Endothelial cell of umbilical vein (primary cell): ENCODE data around the gene ZBTB7C. TPM values are rescaled to one million over a fixed set of nuclear protein-coding genes. Genes with fewer than 3 reads are reported as not detected.

ENCODE experiments used
- BruUV-seq: library from RNA; stranded (reverse); fragments of 400-500 nt; replicated peaks from 2 replicates; lab custom pipeline; 2021; lab: Mats Ljungman, UMichigan
- CTCF ChIA-PET: fragments of 300-600, 350-600 bp; sonication (Branson Sonifier 250); formaldehyde crosslinking; loops from one replicate; lab custom pipeline; 2021; ENCODE audit warnings: antibody characterized with exemption, inconsistent platforms; lab: Charles Lee
- POLR2A ChIA-PET: fragments of 300-600, 350-600 bp; sonication (Branson Sonifier 250); formaldehyde crosslinking; loops from one replicate; lab custom pipeline; 2021; ENCODE audit warnings: antibody characterized with exemption, inconsistent platforms; lab: Charles Lee
- DNase-seq: peaks from one replicate; pipeline ENCODE4 v3.0.0-alpha.2; 2011; ENCODE audit warnings: low read depth, low spot score
- FAIRE-seq: peaks from 2 replicates; lab custom pipeline; 2011; peaks lifted over from hg19 to GRCh38; lab: Jason Lieb, UNC
- H2AFZ ChIP-seq: 2 replicates; pipeline ENCODE4 v1.6.0; 2012; ENCODE audit warnings: low read depth, low read length, control low read depth, inconsistent platforms
- H3K27ac ChIP-seq: 2 replicates; pipeline ENCODE4 v1.5.1; 2011; ENCODE audit warnings: low read depth, mild to moderate bottlenecking, control low read depth, low read length, moderate library complexity; ENCODE audit not compliant: insufficient read depth
- H3K27me3 ChIP-seq, 2 experiments: 2 replicates each; pipeline versions ENCODE4 v1.6.0 to v1.6.1; 2011; ENCODE audit warnings: low read length in 2 of 2, mixed read lengths in 1 of 2; ENCODE audit not compliant: control insufficient read depth in 2 of 2, insufficient read depth in 2 of 2
- H3K36me3 ChIP-seq, 2 experiments: 2 replicates in 1 of 2; 3 replicates in 1 of 2; pipeline ENCODE4 v1.5.1; 2011; ENCODE audit warnings: low read length in 2 of 2, mild to moderate bottlenecking in 1 of 2, moderate library complexity in 1 of 2; ENCODE audit not compliant: control insufficient read depth in 2 of 2, insufficient read depth in 2 of 2; ENCODE audit errors: extremely low read depth in 1 of 2
- H3K4me1 ChIP-seq: 3 replicates; pipeline ENCODE4 v1.5.1; 2011; ENCODE audit warnings: mild to moderate bottlenecking, low read length; ENCODE audit not compliant: control insufficient read depth, insufficient read depth; ENCODE audit errors: extremely low read depth
- H3K4me2 ChIP-seq: 2 replicates; pipeline ENCODE4 v1.6.1; 2011; ENCODE audit warnings: low read length, control low read depth, mixed read lengths; ENCODE audit not compliant: insufficient read depth
- H3K4me3 ChIP-seq, 3 experiments: fragments of 200-600 bp in 1 of 3; sonication (generic), shearing (Covaris generic) in 1 of 3; replicated peaks in 1 of 3; 2 replicates each; pipeline ENCODE4 v1.5.1; 2011 to 2016; ENCODE audit warnings: control low read depth in 3 of 3, low read length in 3 of 3, mild to moderate bottlenecking in 2 of 3, inconsistent platforms in 1 of 3, low read depth in 1 of 3, moderate library complexity in 1 of 3; ENCODE audit not compliant: insufficient read depth in 1 of 3
- H3K79me2 ChIP-seq: 2 replicates; pipeline ENCODE4 v1.6.0; 2012; ENCODE audit warnings: low read length, inconsistent platforms; ENCODE audit not compliant: control insufficient read depth, insufficient read depth
- H3K9ac ChIP-seq: replicated peaks from 2 replicates; pipeline ENCODE3; 2011; ENCODE audit warnings: low read length, control low read depth; ENCODE audit not compliant: insufficient read depth; ENCODE audit errors: extremely low read depth
- H3K9me1 ChIP-seq: replicated peaks from 3 replicates; pipeline ENCODE4 v1.6.0; 2011; ENCODE audit warnings: mild to moderate bottlenecking, low read length; ENCODE audit not compliant: control insufficient read depth, insufficient read depth; ENCODE audit errors: extremely low read depth
- H3K9me3 ChIP-seq: replicated peaks from 2 replicates; pipeline ENCODE4 v1.5.1; 2012; ENCODE audit warnings: low read length, inconsistent platforms; ENCODE audit not compliant: control insufficient read depth, insufficient read depth
- H4K20me1 ChIP-seq: replicated peaks from 2 replicates; pipeline ENCODE3; 2011; ENCODE audit warnings: mild to moderate bottlenecking, low read length; ENCODE audit not compliant: control insufficient read depth, insufficient read depth; ENCODE audit errors: extremely low read depth
- EZH2 ChIP-seq: IDR thresholded peaks from 2 replicates; pipeline ENCODE4 v1.6.1; 2012; ENCODE audit warnings: borderline replicate concordance, low read depth, mild to moderate bottlenecking, moderate library complexity, low read length, inconsistent platforms; ENCODE audit not compliant: severe bottlenecking
- FOS ChIP-seq: IDR thresholded peaks from 2 replicates; pipeline ENCODE4 v1.6.1; 2011; ENCODE audit warnings: mild to moderate bottlenecking, low read length, moderate library complexity, borderline replicate concordance; ENCODE audit not compliant: insufficient read depth
- GATA2 ChIP-seq: IDR thresholded peaks from 2 replicates; pipeline ENCODE4 v1.7.0; 2011; ENCODE audit warnings: low read depth, mild to moderate bottlenecking, moderate library complexity, mixed read lengths, low read length; ENCODE audit not compliant: insufficient read length, insufficient read depth
- JUN ChIP-seq: IDR thresholded peaks from 2 replicates; pipeline ENCODE4 v1.6.1; 2011; ENCODE audit warnings: borderline replicate concordance, low read depth; ENCODE audit not compliant: insufficient read length, insufficient read depth
- MYC ChIP-seq: IDR thresholded peaks from one replicate; pipeline ENCODE4 v1.6.1; 2011; ENCODE audit warnings: mild to moderate bottlenecking, low read depth, low read length
- POLR2A ChIP-seq: IDR thresholded peaks from 2 replicates; pipeline ENCODE4 v1.6.1; 2012; ENCODE audit warnings: low read depth, mild to moderate bottlenecking, control low read depth, low read length
- POLR2AphosphoS5 ChIP-seq: IDR thresholded peaks from 2 replicates; pipeline ENCODE4 v1.6.1; 2012; ENCODE audit warnings: low read depth, mild to moderate bottlenecking, control low read depth, low read length, moderate library complexity; ENCODE audit not compliant: insufficient read depth
- dilution Hi-C: fragments of 300-500 bp; cut with MboI; formaldehyde crosslinking; loops from one replicate; pipeline ENCODE4 v1.15.0; 2019; ENCODE audit warnings: low sequenced_read_pairs; ENCODE audit not compliant: extremely low pct_ligation_motif_present
- intact Hi-C: fragments of 100-400 bp; cut with micrococcal nuclease; formaldehyde crosslinking; loops from one replicate; pipeline ENCODE4 v1.10.0; 2022
- polyA plus RNA-seq, 4 experiments: library from polyadenylated mRNA; depleted of rRNA in 3 of 4; stranded (reverse) in 3 of 4; unstranded in 1 of 4; fragments of >200 nt; gene quantifications; 2 replicates each; pipeline versions ENCODE4 v1.2.1 to v1.2.3, GENCODE V29; 2011 to 2012; ENCODE audit warnings: missing spikeins in 1 of 4
- total RNA-seq: library from RNA; stranded (reverse); gene quantifications from 2 replicates; pipeline ENCODE4 v1.2.3, GENCODE V29; 2021
- TF ChIP-seq, protein P1 (sequence below), 2 donors: IDR thresholded peaks; 1 replicate in 1 of 2; 2 replicates in 1 of 2; pipeline ENCODE4 v1.5.1; 2011; ENCODE audit warnings: low read length in 2 of 2, mild to moderate bottlenecking in 2 of 2, moderate library complexity in 2 of 2, control low read depth in 1 of 2, inconsistent platforms in 1 of 2, low read depth in 1 of 2; ENCODE audit not compliant: insufficient read depth in 1 of 2; ENCODE audit errors: extremely low read depth in 1 of 2
- TF ChIP-seq, protein P2 (sequence below): IDR thresholded peaks from 2 replicates; pipeline ENCODE4 v1.6.1; 2011; ENCODE audit not compliant: insufficient read depth, insufficient read length

ZBTB7C gene
- total and polyA plus RNA-seq, 2 donors (not counting 3 experiments of a cell fraction or from before 2014, with no cell fraction given) = not detected

DNA sequence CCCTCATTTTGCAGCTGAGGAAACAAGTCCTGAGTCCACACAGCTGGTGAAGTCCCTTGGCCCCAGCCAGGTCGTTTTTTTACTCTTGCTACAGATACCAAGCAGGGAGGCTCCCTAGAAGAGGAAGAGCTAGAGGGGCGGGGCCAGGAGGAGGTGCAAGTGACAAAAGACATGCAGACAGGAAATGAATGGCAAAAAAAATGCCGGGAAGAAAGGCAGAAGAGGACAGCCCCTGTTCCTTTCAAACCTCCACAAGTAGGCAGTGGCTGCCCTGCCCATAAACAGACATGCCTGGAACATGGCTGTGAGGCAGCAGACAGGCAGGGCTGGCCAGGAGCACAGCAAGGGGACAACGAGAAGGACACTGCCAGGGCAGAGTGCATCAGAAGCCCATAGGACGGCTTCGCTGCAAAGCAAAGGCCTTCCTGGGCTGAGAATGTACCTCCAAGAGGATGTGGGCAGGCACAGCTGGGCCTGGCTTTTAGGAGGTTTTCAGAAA is 108.7 kb downstream of the ZBTB7C start:
- no TSS peak for BruUV-seq
- DNase-seq = no peak
- Histone ChIP-seq H3K9me1 (no peaks in the 10 kb centered on the region), H3K4me3 (no peak overlapping the region), H2AFZ (no peak overlapping the region), H4K20me1 (no peaks in the 10 kb centered on the region), H3K9me3 (no peaks in the 10 kb centered on the region), H3K9ac (no peak overlapping the region), H3K4me1 (no peaks in the 10 kb centered on the region), H3K4me2 (no peak overlapping the region), H3K27ac (no peak overlapping the region), H3K36me3 (no peaks in the 10 kb centered on the region), H3K79me2 (no peaks in the 10 kb centered on the region), H3K27me3 (no peaks in the 10 kb centered on the region)
- intact Hi-C loops = no loop called here
- ChIA-PET CTCF (no interaction called here), POLR2A (no interaction called here)
- FAIRE-seq = no peak
- dilution Hi-C loops = no loop called here
- TF ChIP-seq, protein P1, sequence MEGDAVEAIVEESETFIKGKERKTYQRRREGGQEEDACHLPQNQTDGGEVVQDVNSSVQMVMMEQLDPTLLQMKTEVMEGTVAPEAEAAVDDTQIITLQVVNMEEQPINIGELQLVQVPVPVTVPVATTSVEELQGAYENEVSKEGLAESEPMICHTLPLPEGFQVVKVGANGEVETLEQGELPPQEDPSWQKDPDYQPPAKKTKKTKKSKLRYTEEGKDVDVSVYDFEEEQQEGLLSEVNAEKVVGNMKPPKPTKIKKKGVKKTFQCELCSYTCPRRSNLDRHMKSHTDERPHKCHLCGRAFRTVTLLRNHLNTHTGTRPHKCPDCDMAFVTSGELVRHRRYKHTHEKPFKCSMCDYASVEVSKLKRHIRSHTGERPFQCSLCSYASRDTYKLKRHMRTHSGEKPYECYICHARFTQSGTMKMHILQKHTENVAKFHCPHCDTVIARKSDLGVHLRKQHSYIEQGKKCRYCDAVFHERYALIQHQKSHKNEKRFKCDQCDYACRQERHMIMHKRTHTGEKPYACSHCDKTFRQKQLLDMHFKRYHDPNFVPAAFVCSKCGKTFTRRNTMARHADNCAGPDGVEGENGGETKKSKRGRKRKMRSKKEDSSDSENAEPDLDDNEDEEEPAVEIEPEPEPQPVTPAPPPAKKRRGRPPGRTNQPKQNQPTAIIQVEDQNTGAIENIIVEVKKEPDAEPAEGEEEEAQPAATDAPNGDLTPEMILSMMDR (IDR thresholded peaks at IDR 0.05; ENCODE audit: extremely low read depth in 1 of 2, insufficient read depth in 1 of 2, low read depth in 1 of 2, low read length in 2 of 2) = no peak
- TF ChIP-seq EZH2 (no peak), POLR2AphosphoS5 (no peak), POLR2A (no peak), GATA2 (no peak), FOS (no peak), MYC (no peak), JUN (no peak)
- TF ChIP-seq, protein P2, sequence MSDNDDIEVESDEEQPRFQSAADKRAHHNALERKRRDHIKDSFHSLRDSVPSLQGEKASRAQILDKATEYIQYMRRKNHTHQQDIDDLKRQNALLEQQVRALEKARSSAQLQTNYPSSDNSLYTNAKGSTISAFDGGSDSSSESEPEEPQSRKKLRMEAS = no peak
